Astrocyte (in vitro differentiated cells and primary cell): ENCODE results near the gene CLK4. TPM values are rescaled to one million over a fixed set of nuclear protein-coding genes. Genes with fewer than 3 reads are reported as not detected.

Source experiments
- DNase-seq: peaks from one replicate; pipeline ENCODE4 v3.0.0-alpha.2; 2010; ENCODE audit warnings: low read depth
- FAIRE-seq: peaks from 2 replicates; lab custom pipeline; 2011; peaks lifted over from hg19 to GRCh38; lab: Jason Lieb, UNC
- H2AFZ ChIP-seq: 2 replicates; pipeline ENCODE4 v1.6.0; 2012; ENCODE audit warnings: low read depth, low read length, inconsistent platforms
- H3K27ac ChIP-seq: 2 replicates; pipeline ENCODE4 v1.5.1; 2011; ENCODE audit warnings: low read depth, low read length, inconsistent platforms
- H3K27me3 ChIP-seq: 2 replicates; pipeline ENCODE4 v1.6.0; 2011; ENCODE audit warnings: low read length, inconsistent platforms; ENCODE audit not compliant: insufficient read depth
- H3K36me3 ChIP-seq: 2 replicates; pipeline ENCODE4 v1.5.1; 2011; ENCODE audit warnings: low read length, inconsistent platforms; ENCODE audit not compliant: insufficient read depth
- H3K4me1 ChIP-seq: 2 replicates; pipeline ENCODE4 v1.5.1; 2011; ENCODE audit warnings: low read length, inconsistent platforms; ENCODE audit not compliant: insufficient read depth
- H3K4me2 ChIP-seq: 2 replicates; pipeline ENCODE4 v1.6.0; 2012; ENCODE audit warnings: low read length, inconsistent platforms
- H3K4me3 ChIP-seq: 2 replicates; pipeline ENCODE4 v1.5.1; 2011; ENCODE audit warnings: low read depth, mild to moderate bottlenecking, low read length, inconsistent platforms; ENCODE audit not compliant: insufficient read depth
- H3K79me2 ChIP-seq: 2 replicates; pipeline ENCODE4 v1.6.0; 2012; ENCODE audit warnings: mild to moderate bottlenecking, low read length, inconsistent platforms; ENCODE audit not compliant: insufficient read depth
- H3K9ac ChIP-seq: 2 replicates; pipeline ENCODE4 v1.6.0; 2012; ENCODE audit warnings: mild to moderate bottlenecking, low read length, inconsistent platforms
- H3K9me3 ChIP-seq: 2 replicates; pipeline ENCODE4 v1.5.1; 2012; ENCODE audit warnings: low read depth, mild to moderate bottlenecking, low read length, inconsistent platforms; ENCODE audit not compliant: insufficient read depth
- H4K20me1 ChIP-seq: 2 replicates; pipeline ENCODE4 v1.6.0; 2012; ENCODE audit warnings: low read length, inconsistent platforms; ENCODE audit not compliant: insufficient read depth
- H3K27ac Mint-ChIP-seq: one replicate; pipeline ENCODE4 v1.8.0; 2021; ENCODE audit warnings: mild to moderate bottlenecking, mixed read lengths; ENCODE audit not compliant: unreplicated experiment
- H3K27me3 Mint-ChIP-seq: one replicate; pipeline ENCODE4 v1.8.0; 2021; ENCODE audit warnings: low read depth, mixed read lengths; ENCODE audit not compliant: unreplicated experiment
- H3K36me3 Mint-ChIP-seq: one replicate; pipeline ENCODE4 v1.8.0; 2021; ENCODE audit warnings: low read depth, mixed read lengths; ENCODE audit not compliant: unreplicated experiment
- H3K4me1 Mint-ChIP-seq: one replicate; pipeline ENCODE4 v1.8.0; 2021; ENCODE audit warnings: low read depth, mixed read lengths; ENCODE audit not compliant: unreplicated experiment
- H3K4me3 Mint-ChIP-seq: one replicate; pipeline ENCODE4 v1.8.0; 2021; ENCODE audit warnings: mild to moderate bottlenecking, moderate library complexity, mixed read lengths; ENCODE audit not compliant: unreplicated experiment
- H3K9me3 Mint-ChIP-seq: one replicate; pipeline ENCODE4 v1.8.0; 2021; ENCODE audit warnings: mild to moderate bottlenecking, mixed read lengths; ENCODE audit not compliant: unreplicated experiment
- CTCF ChIP-seq: IDR thresholded peaks from 2 replicates; pipeline ENCODE4 v1.5.1; 2011; ENCODE audit warnings: low read depth, mild to moderate bottlenecking, inconsistent platforms, low read length, moderate library complexity; ENCODE audit not compliant: insufficient read depth
- EZH2 ChIP-seq: IDR thresholded peaks from 2 replicates; pipeline ENCODE4 v1.6.1; 2012; ENCODE audit warnings: mild to moderate bottlenecking, low read length, inconsistent platforms; ENCODE audit not compliant: insufficient read depth
- total RNA-seq: library from RNA; stranded (reverse); gene quantifications from 2 replicates; pipeline ENCODE4 v1.2.1, GENCODE V29; 2021

CLK4 gene
- total RNA-seq, 1 donor from 2014 or later: 16.5 TPM

DNA sequence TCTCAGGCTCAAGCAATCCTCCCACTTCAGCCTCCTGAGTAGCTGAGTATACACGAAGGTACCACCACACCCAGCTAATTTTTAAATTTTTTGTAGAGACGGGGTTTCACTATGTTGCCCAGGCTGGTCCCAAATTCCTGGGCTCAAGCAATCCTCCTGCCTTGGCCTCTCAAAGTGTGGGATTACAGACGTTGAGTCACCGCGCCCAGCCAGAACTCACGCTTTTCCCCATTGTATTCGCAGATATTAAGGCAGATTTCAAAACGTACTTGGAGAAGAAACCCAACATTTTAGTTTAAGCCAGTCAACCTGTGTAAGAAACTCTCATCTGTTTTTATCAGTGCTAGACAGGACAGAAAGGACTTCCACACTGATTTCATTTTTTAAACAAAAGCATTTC is 63.2 kb downstream of the CLK4 start:
- no peaks in the 10 kb centered on the region for H3K4me1 Mint-ChIP-seq
- DNase-seq (no peak), FAIRE-seq (no peak)
- no peaks in the 10 kb centered on the region for H3K9me3 ChIP-seq
- H4K20me1 ChIP-seq: no peaks in the 10 kb centered on the region
- no peak overlapping the region for H3K4me3 Mint-ChIP-seq
- H3K4me1 ChIP-seq: no peaks in the 10 kb centered on the region
- no peaks in the 10 kb centered on the region for H3K36me3 ChIP-seq
- no peak overlapping the region for H2AFZ ChIP-seq
- H3K4me2 ChIP-seq: no peak overlapping the region
- no peak overlapping the region for H3K4me3 ChIP-seq
- TF ChIP-seq EZH2: no peak
- no peaks in the 10 kb centered on the region for H3K36me3 Mint-ChIP-seq
- H3K27ac Mint-ChIP-seq: no peak overlapping the region
- H3K27me3 ChIP-seq: no peaks in the 10 kb centered on the region
- peaks cover 27% of the 10 kb centered on the region for H3K27me3 Mint-ChIP-seq
- H3K79me2 ChIP-seq: no peaks in the 10 kb centered on the region
- no peak overlapping the region for H3K9ac ChIP-seq
- no peak overlapping the region for H3K27ac ChIP-seq
- no peaks in the 10 kb centered on the region for H3K9me3 Mint-ChIP-seq

- DNase-seq (no peak), FAIRE-seq (no peak)
- no peaks in the 10 kb centered on the region for H3K4me1 ChIP-seq
- no peak overlapping the region for H2AFZ ChIP-seq
- no peak overlapping the region for H3K4me3 ChIP-seq
- H3K9me3 Mint-ChIP-seq: no peaks in the 10 kb centered on the region
- no peak overlapping the region for H3K27ac Mint-ChIP-seq
- no peak overlapping the region for H3K4me2 ChIP-seq
- no peak for TF ChIP-seq EZH2
- no peak for TF ChIP-seq CTCF
- no peaks in the 10 kb centered on the region for H3K36me3 ChIP-seq
- H3K9me3 ChIP-seq: no peaks in the 10 kb centered on the region
- no peaks in the 10 kb centered on the region for H3K79me2 ChIP-seq
- no peaks in the 10 kb centered on the region for H4K20me1 ChIP-seq
- no peak overlapping the region for H3K27ac ChIP-seq
- peaks cover 33% of the 10 kb centered on the region for H3K27me3 Mint-ChIP-seq
- H3K9ac ChIP-seq: no peak overlapping the region
- no peaks in the 10 kb centered on the region for H3K36me3 Mint-ChIP-seq
- no peaks in the 10 kb centered on the region for H3K4me1 Mint-ChIP-seq
- H3K27me3 ChIP-seq: no peaks in the 10 kb centered on the region
- no peak overlapping the region for H3K4me3 Mint-ChIP-seq
Observed at GRCh38 chr5:178561746-178562264, 65.0 kb downstream of the CLK4 start.

DNA sequence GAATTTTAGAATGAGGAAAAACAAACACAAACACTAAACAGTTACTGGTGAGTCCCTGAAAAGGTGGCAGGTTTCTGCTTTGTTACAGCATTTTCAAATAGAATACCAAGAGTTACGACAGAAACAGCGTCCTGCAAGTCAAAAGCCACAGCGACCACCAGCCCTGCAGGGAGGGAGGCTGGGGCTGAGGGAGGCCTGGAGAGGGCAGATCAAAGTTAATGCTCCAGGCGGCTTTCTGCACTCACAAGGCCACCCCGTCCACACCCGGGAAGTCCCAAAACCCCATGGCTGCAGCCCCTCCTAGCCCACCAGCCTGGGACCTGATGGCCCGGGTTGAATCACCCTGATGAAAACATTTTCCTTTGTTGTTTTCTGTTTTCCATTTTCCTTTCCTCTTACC is 65.9 kb downstream of the CLK4 start:
- Mint-ChIP-seq H3K27me3 (peaks cover 33% of the 10 kb centered on the region), H3K36me3 (no peaks in the 10 kb centered on the region), H3K27ac (no peak overlapping the region), H3K4me3 (no peak overlapping the region), H3K4me1 (no peaks in the 10 kb centered on the region), H3K9me3 (no peaks in the 10 kb centered on the region)
- no peaks in the 10 kb centered on the region for H3K9me3 ChIP-seq
- no peaks in the 10 kb centered on the region for H3K36me3 ChIP-seq
- H3K27me3 ChIP-seq: no peaks in the 10 kb centered on the region
- H3K79me2 ChIP-seq: no peaks in the 10 kb centered on the region
- no peaks in the 10 kb centered on the region for H4K20me1 ChIP-seq
- no peaks in the 10 kb centered on the region for H3K4me1 ChIP-seq
- DNase-seq (no peak), FAIRE-seq (no peak)
- TF ChIP-seq EZH2 (no peak), CTCF (no peak)
- H3K4me3 ChIP-seq: no peak overlapping the region
- H3K27ac ChIP-seq: no peak overlapping the region
- no peak overlapping the region for H3K4me2 ChIP-seq
- no peak overlapping the region for H2AFZ ChIP-seq
- H3K9ac ChIP-seq: no peak overlapping the region
